T-helper 2 cell (primary cell): Measurements from ENCODE around the gene SPTBN4.
"Not testable (repeated sequence)": the region's sequence is repeated elsewhere in the genome, so short reads cannot be mapped to it uniquely, and the experiment has no call there.

ENCODE experiments used
- DNase-seq, 5 experiments: peaks; one replicate each; pipeline versions ENCODE4 v3.0.0 to v3.0.0-alpha.2; 2012 to 2022

The SPTBN4 gene

GRCh38 chr19:40588926-40589569 is 122.2 kb downstream of the SPTBN4 start:
- no peak for DNase-seq

GRCh38 chr19:40589591-40590429 is 123.0 kb downstream of the SPTBN4 start:
- no peak for DNase-seq

GRCh38 chr19:40590464-40591265 is 123.9 kb downstream of the SPTBN4 start:
- no peak for DNase-seq

GRCh38 chr19:40591724-40592123 is 124.9 kb downstream of the SPTBN4 start:
- not testable (repeated sequence) for DNase-seq

DNA sequence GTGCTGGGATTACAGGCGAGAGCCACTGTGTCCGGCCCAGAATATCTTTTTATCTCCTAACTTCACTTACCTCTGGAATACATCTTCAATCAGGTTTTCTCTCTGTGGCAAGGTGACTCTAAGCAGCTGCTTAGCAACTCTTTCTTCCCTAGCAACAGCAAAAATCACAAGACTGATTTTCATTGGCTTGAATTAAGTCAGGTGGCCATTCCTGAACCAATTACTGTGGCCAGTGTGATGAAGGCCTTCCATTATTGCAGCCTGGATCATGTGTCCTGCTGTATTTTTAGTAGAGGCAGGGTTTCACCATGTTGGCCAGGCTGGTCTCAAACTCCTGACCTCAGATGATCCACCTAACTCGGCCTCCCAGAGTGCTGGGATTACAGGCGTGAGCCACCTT is 125.4 kb downstream of the SPTBN4 start:
- peak in 1 of 5 experiments; percentile 72 for DNase-seq

GRCh38 chr19:40594255-40594654 is 127.5 kb downstream of the SPTBN4 start:
- no peak for DNase-seq

DNA sequence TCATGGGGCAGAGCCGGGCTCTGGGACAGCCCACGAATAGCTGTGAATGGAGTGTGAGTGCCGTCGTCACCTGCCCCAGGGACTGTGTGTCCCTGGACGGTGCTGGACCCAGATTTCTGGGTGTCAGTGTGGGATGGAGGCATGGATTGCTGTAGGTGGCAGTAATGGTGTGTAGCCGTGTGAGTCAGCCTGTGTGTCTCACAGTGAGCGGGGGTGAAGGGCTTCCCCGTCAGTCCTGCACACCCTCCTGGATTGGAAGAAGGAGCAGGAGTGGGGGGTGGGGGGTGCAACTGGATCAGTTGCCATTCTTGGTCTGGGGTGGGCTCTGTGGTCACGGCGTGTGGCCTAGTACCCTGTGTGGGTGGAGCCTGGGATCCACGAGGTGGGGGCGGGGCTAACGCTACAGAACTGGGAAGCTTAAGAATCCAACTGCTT is 127.9 kb downstream of the SPTBN4 start:
- DNase-seq: no peak

GRCh38 chr19:40596608-40597328 is 130.0 kb downstream of the SPTBN4 start:
- no peak for DNase-seq

GRCh38 chr19:40597329-40597838 is 130.6 kb downstream of the SPTBN4 start:
- no peak for DNase-seq

DNA sequence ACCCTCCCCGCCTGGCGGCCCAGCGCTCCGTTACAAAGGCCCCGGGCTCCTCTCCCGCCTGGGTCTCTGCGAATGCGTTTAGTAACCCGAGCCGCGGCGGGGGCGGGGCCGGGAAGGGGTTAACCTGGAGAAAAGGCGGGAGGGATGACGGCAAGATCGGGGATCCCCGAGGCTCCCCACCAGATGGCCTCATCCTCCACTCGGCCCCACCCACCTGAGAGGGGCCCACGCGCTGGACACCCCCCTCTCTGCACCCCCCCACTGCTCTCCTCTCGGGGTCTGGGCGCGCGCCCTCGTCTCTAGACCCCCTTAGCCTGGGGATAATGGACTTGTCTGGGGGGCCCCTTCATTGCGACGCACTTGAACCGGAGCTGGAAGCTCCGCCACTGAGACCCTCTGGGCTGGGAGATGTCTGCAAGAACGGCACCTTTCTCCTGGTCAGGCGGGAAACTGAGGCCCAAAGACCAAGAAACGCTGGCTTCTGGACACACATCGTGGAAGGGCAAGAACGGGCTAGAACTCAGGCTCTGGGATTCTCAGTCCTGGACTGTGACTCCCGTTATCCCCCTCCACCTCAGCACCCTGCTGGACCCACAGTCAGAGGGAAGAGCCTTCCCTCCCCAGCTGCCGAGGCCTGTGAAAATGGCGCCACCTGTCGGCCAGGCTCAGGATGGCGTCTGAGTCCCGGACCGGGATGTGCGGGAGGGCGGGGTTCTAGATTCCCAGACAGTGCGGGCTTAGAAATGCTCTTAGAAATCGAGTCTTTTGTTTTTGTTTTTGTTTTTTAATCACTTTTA is 131.5 kb downstream of the SPTBN4 start:
- DNase-seq: peak; percentile 69 to 79 (median 75)

DNA sequence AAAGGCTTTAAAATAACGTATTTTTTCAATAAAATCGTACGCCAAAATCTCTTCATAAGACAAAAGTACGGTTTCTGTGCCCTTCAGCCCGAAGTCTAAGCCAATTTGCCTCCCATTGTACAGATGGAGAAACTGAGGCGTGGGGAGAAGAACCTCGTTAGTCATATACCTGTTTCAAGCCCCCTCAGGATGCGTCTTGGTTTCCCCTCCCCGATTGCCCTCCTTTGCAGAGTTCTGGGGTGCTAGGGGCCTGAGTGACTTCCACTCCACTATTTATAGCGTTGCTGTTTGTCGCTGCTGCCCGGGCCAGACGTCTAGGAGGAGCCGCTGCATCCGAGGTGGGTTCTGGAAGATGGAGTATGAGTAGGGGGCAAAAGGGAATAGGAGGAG is 132.1 kb downstream of the SPTBN4 start:
- no peak for DNase-seq

DNA sequence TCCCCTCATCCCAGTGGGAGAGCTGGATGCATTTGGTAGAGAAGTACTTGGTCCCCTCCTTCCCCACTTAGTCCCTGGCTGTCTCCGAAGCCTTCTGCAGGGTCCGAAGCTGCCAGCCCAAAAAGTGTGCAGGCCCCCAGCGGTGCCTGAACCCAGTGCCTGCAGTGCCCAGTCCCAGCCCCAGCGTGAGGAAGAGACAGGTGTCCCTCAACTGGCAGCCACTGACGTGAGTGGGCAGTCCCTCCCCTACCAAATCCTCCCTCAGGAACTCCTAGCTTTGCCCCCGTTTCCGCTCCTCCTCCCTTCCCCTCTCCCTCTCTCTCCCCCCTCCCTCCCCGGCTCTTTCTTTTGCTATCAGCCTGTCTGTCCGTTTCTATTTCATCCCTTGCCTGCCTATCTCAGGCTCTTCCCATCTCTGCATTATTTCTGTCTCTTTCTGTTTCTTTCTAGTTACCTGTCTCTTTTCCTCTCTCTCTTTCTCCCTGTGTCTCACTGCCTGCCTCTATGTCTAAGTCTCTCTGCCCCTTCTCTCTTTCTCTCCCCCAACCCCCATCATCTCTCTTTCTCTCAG is 132.6 kb downstream of the SPTBN4 start:
- DNase-seq: no peak

DNA sequence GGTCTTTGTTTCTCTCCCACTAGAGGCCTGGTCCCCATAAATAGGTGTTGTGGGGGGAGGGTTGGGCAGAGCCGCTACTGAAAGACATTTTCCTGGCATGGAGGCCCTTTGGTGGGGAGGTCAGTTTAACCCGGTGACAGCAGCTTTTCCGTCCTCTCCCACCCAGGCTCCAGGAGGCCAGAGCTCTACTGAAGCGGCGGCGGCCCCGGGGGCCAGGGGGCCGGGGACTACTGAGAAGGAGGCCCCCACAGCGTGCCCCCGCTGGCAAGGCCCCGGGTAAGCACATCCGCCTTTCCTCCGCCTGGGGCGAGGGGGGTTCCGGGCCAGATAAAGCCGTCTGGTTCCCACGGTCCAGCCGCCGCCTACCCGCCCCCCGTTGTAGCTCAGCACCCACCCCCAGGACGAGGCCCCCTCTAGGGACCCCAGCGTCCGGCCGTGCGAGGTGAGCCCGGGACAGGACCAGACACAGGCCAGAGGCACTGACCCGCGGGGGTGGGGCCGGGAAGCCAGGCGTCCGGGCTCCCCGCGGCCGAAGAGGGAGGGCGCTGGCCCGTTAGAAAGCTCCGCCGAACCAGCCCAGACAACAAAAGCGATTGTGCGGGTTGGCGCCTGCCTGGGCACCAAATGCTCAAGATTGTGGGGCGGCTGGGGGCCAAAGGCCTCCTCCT is 133.2 kb downstream of the SPTBN4 start:
- DNase-seq: no peak

GRCh38 chr19:40600570-40601133 is 133.9 kb downstream of the SPTBN4 start:
- DNase-seq: no peak

DNA sequence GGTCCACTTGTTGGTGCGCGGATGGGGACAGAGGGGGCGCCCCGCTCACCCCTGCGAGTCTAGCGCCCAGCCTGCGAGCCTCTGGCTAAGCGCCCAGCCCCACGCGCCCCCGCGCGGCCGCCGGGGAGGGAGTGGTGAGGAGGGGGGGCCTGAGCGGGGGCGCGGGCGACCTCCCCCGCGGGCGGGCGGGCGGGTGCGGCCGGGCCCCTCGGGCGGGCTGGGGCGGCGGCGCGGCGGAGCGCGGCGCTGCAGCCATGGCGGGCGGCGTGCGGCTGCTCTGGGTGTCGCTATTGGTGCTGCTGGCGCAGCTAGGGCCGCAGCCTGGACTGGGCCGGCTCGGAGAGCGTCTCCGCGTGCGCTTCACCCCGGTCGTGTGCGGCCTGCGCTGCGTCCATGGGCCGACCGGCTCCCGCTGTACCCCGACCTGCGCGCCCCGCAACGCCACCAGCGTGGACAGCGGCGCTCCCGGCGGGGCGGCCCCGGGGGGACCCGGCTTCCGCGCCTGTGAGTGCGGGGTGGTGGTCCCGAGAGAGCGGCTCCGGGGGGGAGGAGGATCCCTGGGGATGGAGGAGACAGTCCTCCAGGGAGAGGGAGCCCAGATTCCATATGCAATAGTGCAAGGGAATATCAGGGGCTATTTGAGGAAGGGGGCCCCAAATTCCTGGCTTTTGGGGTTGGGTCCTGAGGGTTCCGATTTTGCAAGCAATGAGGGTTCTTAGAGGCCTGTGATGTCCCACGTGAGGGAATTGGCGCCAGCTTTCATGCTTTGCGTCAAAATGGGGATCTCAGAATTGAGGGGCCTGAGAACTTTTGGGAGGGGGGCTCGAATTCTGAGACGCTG is 134.6 kb downstream of the SPTBN4 start, which contains the start of gene LTBP4:
Gene LTBP4, plus strand, starts transcription at position 236 of the 841 bp plus-strand sequence. Its CDS starts 19 bp downstream, at position 255.
- no peak for DNase-seq

- no peak for DNase-seq
Observed at GRCh38 chr19:40603071-40603388, 136.2 kb downstream of the SPTBN4 start.

- peak; percentile 94 to 99 (median 97) for DNase-seq
Observed at GRCh38 chr19:40603389-40604170, 136.8 kb downstream of the SPTBN4 start.

- DNase-seq: no peak
Observed at GRCh38 chr19:40604171-40604646, 137.4 kb downstream of the SPTBN4 start.
